HG02885 (cell line): Measurements from ENCODE around the gene SH3TC1.

Source experiments
- ATAC-seq: cut with Tn5 transposase; IDR thresholded peaks from one replicate; pipeline ENCODE4 v1.9.1; 2021; ENCODE audit warnings: mild to moderate bottlenecking; ENCODE audit not compliant: unreplicated experiment, poor library complexity

Gene SH3TC1

GRCh38 chr4:8255698-8256441 lies 56.8 kb downstream of the SH3TC1 start:
- ATAC-seq, result no peak

- ATAC-seq, result no peak
Measured at GRCh38 chr4:8257854-8258253, 58.8 kb downstream of the SH3TC1 start.

DNA sequence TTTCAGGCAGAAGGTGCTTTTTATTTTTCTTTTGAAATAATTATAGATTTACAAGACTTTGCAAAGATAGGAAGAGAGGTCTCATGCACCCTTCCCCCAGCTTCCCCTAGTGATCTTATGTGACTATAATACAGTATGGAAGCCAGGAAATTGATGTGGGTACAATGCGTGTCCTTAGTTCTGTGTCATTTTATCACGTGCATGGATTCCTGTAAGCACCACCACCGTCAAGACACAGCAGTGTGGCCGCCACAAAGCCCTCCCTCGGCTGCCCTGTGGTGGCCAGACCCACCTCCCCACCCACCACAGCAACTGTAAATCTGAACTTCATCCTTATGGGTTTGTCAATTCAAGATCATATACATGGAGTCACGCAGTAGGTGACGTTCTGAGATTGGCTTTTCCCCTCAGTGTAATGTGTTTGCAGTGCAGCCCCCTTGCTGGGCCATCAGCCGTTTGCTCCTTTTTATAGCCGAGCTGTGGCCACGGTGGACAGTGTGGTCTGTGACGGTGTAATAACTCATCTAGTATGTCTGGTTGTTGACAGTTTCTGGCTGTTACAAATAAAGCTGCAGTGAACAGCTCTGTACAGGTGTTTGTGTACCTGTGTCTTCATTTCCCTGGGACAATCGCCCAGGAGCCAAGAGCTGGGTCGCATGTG lies 59.6 kb downstream of the SH3TC1 start:
- ATAC-seq, result no peak

DNA sequence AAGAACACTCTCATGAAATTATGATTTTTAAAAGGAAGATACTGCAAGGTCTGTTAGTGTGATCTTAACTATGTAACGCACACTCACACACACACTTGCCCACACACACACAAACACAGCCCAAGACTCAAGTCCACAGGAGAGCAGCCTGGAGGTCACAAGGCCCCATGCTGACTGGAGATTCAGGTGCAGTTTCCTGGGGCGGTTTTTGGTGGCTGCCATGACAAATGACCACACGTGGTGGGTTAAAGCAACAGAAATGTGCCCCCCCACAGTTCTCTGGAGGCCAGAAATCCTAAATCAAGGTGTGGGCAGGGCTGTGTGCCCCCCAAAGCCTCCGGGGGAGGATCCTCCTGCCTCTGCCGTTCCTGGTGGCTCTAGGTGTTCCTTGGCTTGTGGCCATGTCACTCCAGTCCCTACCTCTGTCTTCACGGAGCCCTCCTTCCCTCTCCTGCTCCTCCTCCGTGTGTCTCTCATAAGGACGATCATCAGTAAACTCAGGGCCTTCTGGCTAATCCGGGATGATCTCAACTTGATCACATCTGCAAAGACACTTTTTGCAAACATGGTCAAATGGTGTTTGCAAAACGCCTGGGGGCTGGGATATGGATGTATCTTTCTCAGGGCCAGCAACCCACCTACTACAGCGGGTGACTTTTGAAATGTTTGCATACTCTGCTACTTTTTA lies 60.8 kb downstream of the SH3TC1 start:
- no peak for ATAC-seq

DNA sequence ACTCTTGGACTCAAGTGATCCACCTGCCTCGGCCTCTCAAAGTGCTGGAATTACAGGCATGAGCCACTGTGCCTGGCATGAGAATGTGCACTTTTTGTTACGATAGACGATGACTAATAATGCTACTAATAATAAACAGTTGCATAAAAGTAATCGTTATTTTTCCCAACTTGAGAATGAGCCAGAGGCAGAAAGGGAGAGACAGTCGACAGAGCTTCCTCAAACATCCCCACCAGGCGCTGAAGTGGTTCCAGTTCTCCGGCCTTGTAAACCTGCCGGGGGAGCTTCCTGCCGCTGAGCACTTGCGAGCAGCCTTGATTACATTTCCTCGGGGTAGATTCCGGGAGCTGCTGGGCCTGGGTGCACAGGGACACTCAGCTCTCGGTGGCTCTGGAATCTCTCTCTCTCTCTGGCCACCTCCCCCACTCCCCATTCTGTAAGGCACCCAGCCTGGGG lies 61.6 kb downstream of the SH3TC1 start:
- no peak for ATAC-seq

GRCh38 chr4:8261851-8262535 lies 62.9 kb downstream of the SH3TC1 start:
- ATAC-seq, result no peak

GRCh38 chr4:8262637-8263322 lies 63.7 kb downstream of the SH3TC1 start:
- no peak for ATAC-seq

GRCh38 chr4:8263397-8263796 lies 64.3 kb downstream of the SH3TC1 start:
- no peak for ATAC-seq

DNA sequence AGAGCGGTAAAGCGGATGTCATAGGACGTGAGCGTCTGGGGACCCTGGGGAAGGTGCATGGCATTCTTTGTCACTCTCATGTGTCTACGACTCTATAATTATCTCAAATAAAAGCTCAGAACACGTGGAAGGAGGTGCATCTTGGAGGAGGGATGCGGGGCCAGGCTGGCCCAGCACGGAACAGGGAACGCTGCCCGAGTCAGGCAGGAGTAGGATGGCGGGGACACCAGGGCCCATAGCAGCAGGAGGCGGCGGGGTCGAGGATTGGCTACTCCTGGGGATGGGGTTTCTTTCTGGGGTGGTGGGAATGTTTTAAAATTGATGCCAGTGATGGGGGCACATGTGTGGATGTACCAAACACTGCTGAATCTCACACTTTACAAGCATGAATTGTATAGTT lies 65.0 kb downstream of the SH3TC1 start:
- no peak for ATAC-seq

- ATAC-seq, result no peak
Measured at GRCh38 chr4:8265171-8265929, 66.3 kb downstream of the SH3TC1 start.

DNA sequence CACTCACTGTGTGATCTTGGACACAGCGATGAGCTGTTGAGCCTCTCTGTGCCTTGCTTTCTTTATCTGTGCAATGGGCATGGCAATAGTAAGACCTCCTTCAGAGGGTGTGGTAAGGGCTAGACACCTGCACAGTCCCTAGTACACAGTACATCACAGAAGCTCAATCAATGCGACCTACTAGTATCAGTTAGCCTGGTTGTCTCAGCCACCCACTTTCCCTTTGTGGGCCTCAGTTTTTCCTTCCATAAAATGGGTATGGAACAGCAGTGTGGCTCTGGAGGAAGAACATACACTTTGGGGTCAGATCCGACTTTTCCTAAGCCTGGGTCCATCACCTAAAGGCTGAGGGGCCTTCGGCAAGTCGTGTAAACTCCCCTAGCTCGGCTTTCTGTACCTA lies 67.0 kb downstream of the SH3TC1 start:
- no peak for ATAC-seq

GRCh38 chr4:8266508-8266907 lies 67.4 kb downstream of the SH3TC1 start:
- ATAC-seq, result no peak

DNA sequence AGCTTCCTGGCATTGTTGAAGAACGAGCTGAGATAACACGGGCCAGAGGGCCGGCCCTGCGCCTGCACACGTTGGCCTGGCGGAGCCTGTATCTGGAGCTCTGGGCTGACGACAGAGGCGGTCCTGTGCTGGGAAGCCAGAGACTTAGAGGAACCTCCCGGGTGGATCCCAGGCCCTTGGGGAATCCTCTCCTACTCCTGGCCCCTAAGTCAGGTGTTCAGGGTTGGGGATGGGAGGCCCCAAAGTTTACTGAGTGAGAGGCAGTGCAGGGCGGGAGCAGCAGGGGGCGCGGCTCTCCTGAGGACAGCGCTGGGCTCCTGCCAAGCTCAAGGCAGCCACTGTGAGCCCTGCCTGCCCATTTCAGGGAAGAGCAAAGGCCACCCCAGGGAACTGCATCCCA lies 68.0 kb downstream of the SH3TC1 start:
- ATAC-seq, result no peak

GRCh38 chr4:8268211-8268610 lies 69.1 kb downstream of the SH3TC1 start:
- ATAC-seq, result no peak

GRCh38 chr4:8268901-8269534 lies 69.9 kb downstream of the SH3TC1 start:
- no peak for ATAC-seq

GRCh38 chr4:8269535-8270417 lies 70.7 kb downstream of the SH3TC1 start, which contains the start of gene HTRA3:
Gene HTRA3 (plus strand): TSS chr4:8269754. CDS start chr4:8269969, 215 bp downstream.
- no peak for ATAC-seq

- ATAC-seq, result no peak
Measured at GRCh38 chr4:8270418-8270771, 71.3 kb downstream of the SH3TC1 start.
